GM19467 (cell line): Measurements from ENCODE around the gene LRRC4C.
"Not testable (repeated sequence)": the region's sequence is repeated elsewhere in the genome, so short reads cannot be mapped to it uniquely, and the experiment has no call there.

Source experiments
- ATAC-seq: cut with Tn5 transposase; IDR thresholded peaks from one replicate; pipeline ENCODE4 v1.9.1; 2021; ENCODE audit warnings: mild to moderate bottlenecking, moderate library complexity; ENCODE audit not compliant: unreplicated experiment

The LRRC4C gene

GRCh38 chr11:40269865-40270264 lies 1189.6 kb downstream of the LRRC4C start:
- no peak for ATAC-seq

GRCh38 chr11:40268551-40268950 lies 1190.9 kb downstream of the LRRC4C start:
- ATAC-seq, result no peak

GRCh38 chr11:40255457-40255856 lies 1204.0 kb downstream of the LRRC4C start:
- no peak for ATAC-seq

GRCh38 chr11:40253166-40253565 lies 1206.3 kb downstream of the LRRC4C start:
- no peak for ATAC-seq

GRCh38 chr11:40252236-40252635 lies 1207.2 kb downstream of the LRRC4C start:
- no peak for ATAC-seq

- no peak for ATAC-seq
Measured at GRCh38 chr11:40246983-40247382, 1212.5 kb downstream of the LRRC4C start.

GRCh38 chr11:40241524-40242051 lies 1217.9 kb downstream of the LRRC4C start:
- ATAC-seq, result peak; percentile 96

- ATAC-seq, result no peak
Measured at GRCh38 chr11:40240284-40240683, 1219.2 kb downstream of the LRRC4C start.

GRCh38 chr11:40236526-40236925 lies 1222.9 kb downstream of the LRRC4C start:
- no peak for ATAC-seq

- ATAC-seq, result no peak
Measured at GRCh38 chr11:40235841-40236240, 1223.6 kb downstream of the LRRC4C start.

- ATAC-seq, result no peak
Measured at GRCh38 chr11:40230821-40231220, 1228.6 kb downstream of the LRRC4C start.

GRCh38 chr11:40228662-40229061 lies 1230.8 kb downstream of the LRRC4C start:
- ATAC-seq, result no peak

- ATAC-seq, result peak; percentile 94
Measured at GRCh38 chr11:40227730-40228129, 1231.7 kb downstream of the LRRC4C start.

GRCh38 chr11:40226654-40227053 lies 1232.8 kb downstream of the LRRC4C start:
- no peak for ATAC-seq

GRCh38 chr11:40223596-40224330 lies 1235.7 kb downstream of the LRRC4C start:
- no peak for ATAC-seq

- ATAC-seq, result no peak
Measured at GRCh38 chr11:40219401-40219800, 1240.1 kb downstream of the LRRC4C start.

GRCh38 chr11:40215556-40215955 lies 1243.9 kb downstream of the LRRC4C start:
- ATAC-seq, result no peak

- no peak for ATAC-seq
Measured at GRCh38 chr11:40207416-40207815, 1252.0 kb downstream of the LRRC4C start.

GRCh38 chr11:40204228-40204627 lies 1255.2 kb downstream of the LRRC4C start:
- no peak for ATAC-seq

- ATAC-seq, result no peak
Measured at GRCh38 chr11:40203606-40204005, 1255.8 kb downstream of the LRRC4C start.

- ATAC-seq, result no peak
Measured at GRCh38 chr11:40202589-40203270, 1256.7 kb downstream of the LRRC4C start.

- ATAC-seq, result not testable (repeated sequence)
Measured at GRCh38 chr11:40192590-40192989, 1266.9 kb downstream of the LRRC4C start.
